Measurements from ENCODE around the gene CD19.

GRCh38 chr16:28974007-28974436, 42.3 kb downstream of the CD19 start:
- TF ChIP-seq POLR2A (IDR thresholded peaks at IDR 0.05) (no peak), CTCF (IDR thresholded peaks at IDR 0.05) (peak; percentile 15 to 61 (median 57))

All from sigmoid colon (tissue), 3 donors.